GM12872 (cell line): ENCODE results near the gene PLBD2.

Source experiments
- TF ChIP-seq, protein P1 (sequence below): IDR thresholded peaks from 3 replicates; pipeline ENCODE4 v1.5.1; 2011; ENCODE audit warnings: low read depth, mild to moderate bottlenecking, low read length, moderate library complexity; ENCODE audit not compliant: insufficient read depth

The PLBD2 gene

DNA sequence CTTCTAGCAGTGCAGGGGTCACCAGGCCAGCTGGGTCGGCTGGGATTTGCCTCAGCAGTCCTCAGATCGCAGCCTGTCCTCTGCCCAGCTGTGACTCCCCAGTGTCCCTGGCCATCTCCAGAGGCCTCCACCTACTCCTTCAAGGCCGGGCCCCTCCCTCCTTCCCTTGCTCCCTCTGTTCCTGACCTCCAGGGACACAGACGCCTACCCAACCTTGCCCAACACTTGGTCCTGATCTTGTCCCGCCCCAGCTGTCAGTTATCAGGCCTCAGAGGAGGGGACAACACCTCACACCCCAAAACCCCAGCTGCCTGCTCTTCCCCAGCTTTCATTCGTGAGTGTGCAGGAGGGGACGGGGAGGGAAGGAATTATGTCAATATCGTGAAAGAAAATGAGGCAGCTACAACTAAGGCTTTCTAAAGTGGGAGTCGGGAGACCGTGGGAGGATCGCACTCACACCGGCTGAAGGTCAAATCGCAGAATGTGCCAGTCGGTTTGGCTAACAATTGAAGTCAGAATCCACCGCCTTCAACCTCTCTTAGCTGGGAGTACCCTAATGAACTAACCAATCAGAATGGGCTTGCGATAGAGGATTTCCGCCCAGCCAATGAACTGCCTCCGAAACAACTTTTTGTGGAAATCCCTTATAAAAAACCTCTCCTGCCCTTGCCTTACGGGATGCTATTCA, 9.4 kb upstream of the PLBD2 start:
- TF ChIP-seq, protein P1, sequence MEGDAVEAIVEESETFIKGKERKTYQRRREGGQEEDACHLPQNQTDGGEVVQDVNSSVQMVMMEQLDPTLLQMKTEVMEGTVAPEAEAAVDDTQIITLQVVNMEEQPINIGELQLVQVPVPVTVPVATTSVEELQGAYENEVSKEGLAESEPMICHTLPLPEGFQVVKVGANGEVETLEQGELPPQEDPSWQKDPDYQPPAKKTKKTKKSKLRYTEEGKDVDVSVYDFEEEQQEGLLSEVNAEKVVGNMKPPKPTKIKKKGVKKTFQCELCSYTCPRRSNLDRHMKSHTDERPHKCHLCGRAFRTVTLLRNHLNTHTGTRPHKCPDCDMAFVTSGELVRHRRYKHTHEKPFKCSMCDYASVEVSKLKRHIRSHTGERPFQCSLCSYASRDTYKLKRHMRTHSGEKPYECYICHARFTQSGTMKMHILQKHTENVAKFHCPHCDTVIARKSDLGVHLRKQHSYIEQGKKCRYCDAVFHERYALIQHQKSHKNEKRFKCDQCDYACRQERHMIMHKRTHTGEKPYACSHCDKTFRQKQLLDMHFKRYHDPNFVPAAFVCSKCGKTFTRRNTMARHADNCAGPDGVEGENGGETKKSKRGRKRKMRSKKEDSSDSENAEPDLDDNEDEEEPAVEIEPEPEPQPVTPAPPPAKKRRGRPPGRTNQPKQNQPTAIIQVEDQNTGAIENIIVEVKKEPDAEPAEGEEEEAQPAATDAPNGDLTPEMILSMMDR = no peak

DNA sequence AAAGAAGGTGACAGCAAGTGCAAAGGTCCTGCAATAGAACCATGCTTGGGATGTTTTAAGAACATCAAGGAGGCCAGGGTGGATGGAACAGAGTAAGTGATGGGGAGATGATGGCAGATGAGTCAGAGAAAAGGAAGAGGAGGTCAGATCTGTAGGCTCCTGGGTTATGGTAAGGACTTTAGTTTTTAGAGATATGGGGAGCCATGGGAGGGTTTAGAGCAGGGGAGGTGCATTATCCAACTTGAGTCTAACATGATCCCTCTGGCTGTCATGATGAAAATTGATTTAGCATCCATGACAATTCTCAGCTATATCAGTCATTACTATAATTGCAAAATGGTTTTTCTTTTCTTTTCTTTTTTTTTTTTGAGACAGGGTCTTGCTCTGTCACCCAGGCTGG, 7.3 kb upstream of the PLBD2 start:
- TF ChIP-seq, protein P1 = no peak

DNA sequence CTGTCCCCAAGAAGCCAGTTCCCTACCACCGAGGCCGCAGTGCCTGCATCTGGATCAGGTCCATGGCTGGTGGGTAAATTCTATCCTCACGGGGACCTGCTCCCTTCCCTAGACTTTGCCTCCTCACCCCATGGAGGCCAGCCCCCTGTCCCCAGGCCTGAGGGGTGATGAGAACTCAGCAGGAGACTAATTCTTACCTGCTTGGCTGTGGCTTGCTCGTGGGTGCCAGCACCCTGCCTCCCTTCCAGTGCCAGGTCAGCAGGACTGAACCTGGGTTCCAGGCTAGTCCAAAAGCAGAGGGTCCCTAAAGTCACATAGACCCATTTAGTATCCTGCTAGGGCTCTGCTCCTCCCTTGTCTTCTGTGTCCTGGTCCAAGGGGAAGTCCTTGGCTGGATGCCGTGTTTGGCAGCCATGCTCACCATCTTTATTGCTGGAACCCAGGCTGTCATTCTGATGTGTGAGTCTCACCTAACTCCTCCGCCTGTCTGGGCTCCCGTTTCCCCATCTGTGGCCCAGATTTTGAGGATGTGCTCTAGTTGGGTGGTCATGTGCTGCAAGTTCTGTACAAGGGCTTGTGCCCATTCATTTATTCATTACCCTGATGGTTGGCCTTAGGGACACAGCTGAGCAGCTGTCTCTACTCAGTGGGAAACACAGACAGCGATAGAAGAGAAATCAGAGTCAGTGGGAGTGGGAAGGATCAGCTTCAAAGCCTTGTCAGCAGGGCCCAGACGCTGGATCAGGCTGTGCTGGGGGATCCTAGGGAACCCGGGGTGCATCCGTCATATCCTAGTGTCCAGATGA, 949 bp downstream of the PLBD2 start:
- TF ChIP-seq, protein P1 = no peak

DNA sequence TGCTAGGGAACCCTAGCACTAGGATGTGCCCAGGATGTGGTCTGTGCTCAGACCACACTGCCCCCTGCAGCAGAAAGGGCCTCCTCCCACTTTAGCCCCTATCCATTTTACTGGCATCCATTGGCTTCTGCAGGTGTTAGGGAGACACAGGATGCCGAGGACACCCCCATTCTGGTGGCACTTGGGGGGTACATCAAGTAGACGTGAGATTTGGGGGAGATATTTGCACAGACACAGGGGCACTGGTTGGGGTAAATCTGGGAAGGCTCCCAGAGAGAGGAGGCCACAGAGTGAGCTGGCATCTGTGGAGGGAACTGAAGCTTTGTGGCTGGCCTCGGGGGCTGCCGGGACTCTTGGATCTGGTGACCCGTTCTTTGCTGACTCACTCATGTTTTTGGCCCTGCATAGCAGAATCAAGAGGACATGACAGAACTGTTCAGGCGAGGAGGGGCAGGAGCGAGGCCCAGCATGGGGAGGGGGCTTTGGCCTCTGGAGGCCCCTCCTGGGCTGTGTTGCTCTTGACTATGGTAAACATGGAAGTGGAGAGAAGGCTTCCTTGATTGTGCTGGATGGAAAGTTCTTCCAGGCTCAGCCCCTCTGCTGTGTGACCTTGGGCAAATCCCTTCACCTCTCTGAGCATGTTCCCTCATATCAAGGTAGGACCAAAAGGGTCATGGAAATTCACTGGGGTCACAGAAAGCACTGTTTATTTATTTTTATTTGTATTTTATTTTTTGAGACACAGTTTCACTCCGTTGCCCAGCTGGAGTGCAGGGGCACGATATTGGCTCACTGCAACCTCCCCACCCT, 1.8 kb downstream of the PLBD2 start:
- TF ChIP-seq, protein P1 = 0 out of 3 replicates have a peak, but pooled peaks have one; percentile 10

DNA sequence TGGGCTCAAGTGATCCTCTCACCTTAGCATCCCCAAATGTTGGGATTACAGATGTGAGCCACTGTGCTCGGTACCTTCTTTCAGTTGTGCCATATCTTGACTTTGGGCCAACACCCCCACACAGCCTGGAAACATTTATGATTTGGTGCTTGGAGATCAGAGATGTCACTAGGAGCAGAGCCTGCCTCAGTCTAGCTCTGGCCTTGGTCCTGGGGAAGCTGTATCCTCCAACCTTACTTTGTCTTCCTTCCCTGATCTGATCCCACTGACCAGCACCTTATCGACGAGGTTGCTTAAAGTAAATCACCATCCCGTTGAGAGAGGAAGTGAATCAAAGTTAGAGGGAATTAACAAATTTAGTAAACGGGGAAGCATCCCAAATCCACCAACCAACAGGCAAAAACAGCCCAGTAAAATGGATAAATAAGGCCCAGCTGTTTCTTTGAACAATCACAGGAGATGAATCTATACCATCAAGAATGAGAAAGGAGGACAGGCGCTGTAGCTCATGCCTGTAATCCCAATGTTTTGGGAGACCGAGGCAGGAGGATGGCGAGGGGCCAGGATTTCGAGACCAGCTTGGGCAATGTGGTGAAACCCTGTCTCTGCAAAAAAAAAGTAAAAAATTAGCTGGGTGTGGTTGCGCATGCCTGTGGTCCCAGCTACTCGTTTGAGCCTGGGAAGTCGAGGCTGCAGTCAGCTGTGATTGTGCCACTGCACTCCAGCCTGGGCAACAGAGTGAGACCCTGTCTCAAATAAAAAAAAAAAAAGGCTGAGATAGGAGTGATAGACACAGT, 3.4 kb downstream of the PLBD2 start:
- TF ChIP-seq, protein P1 = no peak

DNA sequence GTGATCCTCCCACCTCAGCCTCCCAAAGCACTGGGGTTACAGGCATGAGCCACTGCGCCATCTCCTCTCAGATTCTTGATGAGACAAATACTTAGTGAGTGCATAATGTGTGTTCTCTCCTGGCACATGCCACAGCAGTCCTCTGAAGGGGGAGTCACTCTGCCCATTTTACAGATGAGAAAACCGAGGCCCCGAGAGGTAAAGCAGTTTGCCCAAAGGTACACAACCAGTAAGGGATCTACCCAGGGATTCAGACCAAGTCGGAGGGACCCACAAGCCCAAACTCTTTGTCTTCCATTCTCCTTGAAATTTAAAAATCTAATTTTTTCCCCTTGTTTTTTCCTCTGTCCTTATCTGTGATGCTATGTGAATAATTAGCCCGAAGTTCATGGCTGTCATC, 6.3 kb downstream of the PLBD2 start:
- TF ChIP-seq, protein P1 = no peak
